ENCODE measurements around the gene BPIFB2.

The BPIFB2 gene

DNA sequence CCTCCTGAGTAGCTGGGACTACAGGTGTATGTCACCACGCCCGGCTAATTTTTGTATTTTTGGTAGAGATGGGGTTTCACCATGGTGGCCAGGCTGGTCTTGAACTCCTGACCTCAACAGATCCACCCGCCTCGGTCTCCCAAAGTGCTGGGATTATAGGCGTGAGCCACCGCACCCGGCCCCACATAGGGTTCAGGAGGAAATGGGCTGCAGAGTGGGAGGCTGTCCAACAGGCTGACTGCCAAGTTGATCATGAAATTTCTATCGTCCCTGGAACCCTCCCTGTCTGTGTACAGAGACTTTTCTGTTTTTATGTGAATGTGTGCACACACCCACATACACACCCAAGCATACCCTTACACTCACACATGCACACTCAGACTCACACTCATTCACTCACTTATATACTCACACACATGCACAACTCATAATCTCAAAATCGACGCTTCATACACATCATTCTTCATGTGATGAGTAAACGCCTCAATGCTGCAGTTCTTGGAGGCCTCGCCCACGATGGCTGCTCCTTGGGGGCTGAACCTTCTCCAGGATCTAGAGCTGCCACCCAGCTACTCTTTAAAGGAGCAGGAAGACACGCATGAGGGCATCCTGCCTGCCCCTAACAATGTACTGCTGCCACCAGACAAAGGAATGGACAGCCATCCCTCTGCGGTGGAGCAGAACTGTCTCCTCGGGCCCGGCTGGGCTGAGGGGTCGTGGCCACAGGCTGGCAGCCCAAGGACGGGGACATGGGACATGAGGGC, 38.8 kb upstream of the BPIFB2 start:
- TF ChIP-seq, protein P1, sequence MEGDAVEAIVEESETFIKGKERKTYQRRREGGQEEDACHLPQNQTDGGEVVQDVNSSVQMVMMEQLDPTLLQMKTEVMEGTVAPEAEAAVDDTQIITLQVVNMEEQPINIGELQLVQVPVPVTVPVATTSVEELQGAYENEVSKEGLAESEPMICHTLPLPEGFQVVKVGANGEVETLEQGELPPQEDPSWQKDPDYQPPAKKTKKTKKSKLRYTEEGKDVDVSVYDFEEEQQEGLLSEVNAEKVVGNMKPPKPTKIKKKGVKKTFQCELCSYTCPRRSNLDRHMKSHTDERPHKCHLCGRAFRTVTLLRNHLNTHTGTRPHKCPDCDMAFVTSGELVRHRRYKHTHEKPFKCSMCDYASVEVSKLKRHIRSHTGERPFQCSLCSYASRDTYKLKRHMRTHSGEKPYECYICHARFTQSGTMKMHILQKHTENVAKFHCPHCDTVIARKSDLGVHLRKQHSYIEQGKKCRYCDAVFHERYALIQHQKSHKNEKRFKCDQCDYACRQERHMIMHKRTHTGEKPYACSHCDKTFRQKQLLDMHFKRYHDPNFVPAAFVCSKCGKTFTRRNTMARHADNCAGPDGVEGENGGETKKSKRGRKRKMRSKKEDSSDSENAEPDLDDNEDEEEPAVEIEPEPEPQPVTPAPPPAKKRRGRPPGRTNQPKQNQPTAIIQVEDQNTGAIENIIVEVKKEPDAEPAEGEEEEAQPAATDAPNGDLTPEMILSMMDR (IDR thresholded peaks at IDR 0.05; ENCODE audit: low read depth, low read length), result no peak
- DNase-seq (ENCODE audit: extremely low read depth, low read depth), result no peak

DNA sequence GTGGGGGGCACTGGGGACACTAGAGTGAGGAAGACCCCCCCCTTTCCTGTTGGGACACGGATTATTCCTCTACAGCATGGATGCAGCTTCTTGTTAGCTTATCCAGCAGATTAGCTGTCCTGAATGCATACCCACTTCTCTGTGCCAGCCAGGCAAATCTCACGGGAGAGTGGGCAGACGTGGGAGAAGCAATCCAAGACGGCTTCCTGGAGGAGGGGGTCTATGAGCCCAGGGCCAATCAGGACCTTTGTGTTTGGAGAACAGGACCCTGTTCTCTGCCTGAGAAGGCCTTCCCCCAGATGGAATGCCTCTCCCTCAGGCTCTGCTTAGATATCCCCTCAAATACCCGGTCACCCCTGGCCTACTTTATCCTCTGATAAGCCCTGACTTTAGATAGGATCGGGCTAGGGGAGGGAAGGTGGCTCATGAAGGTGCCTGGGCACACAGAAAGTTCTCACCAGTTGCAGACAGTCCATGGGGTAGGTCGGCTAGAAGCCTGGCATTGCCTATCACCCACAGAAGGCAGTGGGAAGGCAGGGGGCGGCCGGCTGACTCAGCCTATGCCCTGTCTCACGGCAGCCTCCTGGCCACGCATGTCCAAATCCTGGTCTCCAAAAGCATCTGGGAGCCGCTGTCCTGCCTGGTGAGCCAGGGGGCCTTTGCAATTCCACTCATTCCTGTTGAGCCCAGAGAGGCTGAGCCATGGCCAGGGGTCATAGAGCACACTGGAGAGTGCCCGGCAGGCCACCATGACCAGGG, 38.0 kb upstream of the BPIFB2 start:
- TF ChIP-seq, protein P1 (IDR thresholded peaks at IDR 0.05; ENCODE audit: low read depth, low read length), result no peak
- no peak for DNase-seq (ENCODE audit: extremely low read depth, low read depth)

DNA sequence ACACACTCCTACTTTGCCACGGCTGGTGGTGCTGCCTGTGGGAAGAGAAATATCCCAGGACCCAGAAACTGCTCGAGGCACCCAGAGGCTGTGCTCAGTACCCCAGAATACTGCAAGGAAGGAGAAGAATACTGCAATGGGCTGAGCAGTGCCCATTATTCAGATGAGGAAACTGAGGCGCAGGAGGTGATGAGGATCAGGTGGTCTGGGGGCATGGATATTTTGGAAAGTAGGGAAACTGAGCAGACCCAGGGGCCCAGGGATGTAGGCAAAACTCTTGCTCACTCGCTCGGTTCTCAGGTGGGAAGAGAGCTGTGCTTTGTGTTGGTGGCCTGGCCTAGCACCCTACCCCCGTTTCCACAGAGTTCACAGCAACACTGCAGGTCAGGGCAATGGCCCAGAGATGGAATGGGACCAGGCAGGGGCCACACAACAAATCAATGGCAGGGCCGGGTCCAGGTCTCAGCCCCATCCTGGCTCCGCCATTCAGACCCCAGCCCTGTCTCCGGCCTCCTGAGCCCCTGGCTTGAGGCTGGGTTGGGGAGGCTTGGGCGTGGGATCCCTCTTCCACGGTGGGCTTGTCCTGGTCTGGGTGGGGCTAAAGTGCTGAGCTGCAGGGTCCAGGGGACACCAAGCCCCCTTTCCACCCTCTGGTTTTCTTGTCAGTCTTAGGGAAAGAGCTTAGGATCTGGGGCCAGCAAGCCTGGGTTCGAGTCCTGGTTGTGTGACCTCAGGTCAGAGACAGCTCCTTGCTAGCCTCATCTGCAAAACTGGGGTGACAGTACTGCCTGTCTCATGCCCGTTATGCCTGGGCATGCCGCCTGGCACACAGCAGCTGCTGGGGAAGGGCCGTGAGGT, 37.2 kb upstream of the BPIFB2 start:
- DNase-seq (ENCODE audit: extremely low read depth, low read depth), result no peak
- TF ChIP-seq, protein P1 (IDR thresholded peaks at IDR 0.05; ENCODE audit: low read depth, low read length), result no peak

DNA sequence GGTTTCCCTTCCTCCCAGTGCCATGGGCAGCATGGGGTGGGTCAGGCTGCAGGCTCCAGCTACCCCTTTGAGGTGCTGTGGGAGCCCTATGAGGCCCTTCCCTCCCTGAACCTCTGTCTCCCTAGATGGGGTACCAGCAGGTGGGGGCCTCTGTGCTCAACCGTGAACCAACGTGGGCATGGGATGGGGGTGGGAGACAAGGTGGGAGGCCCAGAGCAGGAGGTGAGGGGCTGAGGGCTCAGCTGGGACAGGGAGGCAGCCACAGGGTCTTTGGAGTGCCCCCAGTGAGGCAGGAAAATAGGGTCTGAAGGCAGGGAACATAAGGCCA, 36.6 kb upstream of the BPIFB2 start:
- TF ChIP-seq, protein P1 (IDR thresholded peaks at IDR 0.05; ENCODE audit: low read depth, low read length), result no peak
- no peak for DNase-seq (ENCODE audit: extremely low read depth, low read depth)

DNA sequence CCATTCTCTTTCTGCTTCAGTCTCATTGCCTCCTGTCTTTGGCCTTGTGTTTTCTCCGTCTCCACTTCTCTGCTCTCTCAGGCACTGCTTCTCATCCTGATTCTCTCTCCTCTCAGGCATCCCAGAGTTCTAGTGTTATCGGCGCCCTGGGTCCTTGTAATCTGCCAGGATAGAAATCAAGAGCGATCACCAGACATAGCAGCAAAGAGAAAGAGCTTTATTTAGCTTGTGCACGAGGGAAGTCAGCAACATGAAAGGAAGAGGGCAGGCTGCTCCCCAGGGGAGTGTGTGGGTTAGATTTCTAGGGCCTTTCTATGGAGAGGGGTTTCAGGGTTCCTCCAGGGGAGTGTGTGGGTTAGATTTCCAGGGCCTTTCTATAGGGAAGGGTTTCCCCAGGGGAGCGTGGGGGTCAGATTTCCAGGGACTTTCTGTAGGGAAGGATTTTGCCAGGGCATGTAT, 35.8 kb upstream of the BPIFB2 start:
- TF ChIP-seq, protein P1 (IDR thresholded peaks at IDR 0.05; ENCODE audit: low read depth, low read length), result no peak
- no peak for DNase-seq (ENCODE audit: extremely low read depth, low read depth)

DNA sequence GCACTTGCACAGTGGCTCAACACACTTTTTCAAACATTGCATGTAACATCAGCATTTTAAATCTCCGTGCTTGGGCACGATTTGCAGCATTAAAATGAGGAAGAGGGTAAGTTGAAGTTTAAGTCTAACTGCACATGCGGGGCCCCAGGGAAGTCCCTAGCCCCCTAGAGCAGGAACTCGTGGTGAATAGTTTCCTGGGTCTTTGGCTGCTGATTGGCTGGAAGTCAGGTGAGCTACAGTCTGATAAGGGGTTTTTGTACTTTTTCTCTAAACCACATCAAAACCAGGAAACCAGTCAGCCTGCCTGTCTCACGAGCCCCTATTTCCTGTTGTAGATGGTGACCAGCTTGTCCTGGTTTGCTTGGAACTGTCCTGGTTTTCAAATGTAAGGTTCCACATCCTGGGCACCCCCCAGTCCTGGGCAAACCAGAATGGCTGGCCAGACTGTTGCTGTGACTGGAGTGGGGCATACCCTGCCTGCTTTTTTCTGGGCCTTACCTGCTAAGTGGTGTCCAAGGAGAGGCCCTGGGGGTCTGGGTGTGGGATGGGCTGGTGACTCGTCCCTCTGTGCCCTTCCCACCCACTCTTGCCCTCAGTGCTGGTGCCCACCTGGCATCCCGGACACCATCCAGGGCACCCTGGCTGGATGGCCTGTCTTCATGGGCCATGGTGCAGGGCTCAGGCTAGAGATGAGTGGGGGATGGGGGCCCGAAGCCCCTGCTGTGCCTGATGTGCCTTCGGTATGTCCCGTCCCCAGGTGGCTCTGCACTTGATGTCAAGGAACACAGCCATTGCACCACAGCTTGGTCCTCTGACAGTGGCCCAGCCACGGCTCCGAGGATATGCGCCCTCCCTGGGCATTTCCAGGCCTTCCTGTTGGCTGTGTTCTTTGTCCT, 35.1 kb upstream of the BPIFB2 start:
- no peak for DNase-seq (ENCODE audit: extremely low read depth, low read depth)
- TF ChIP-seq, protein P1 (IDR thresholded peaks at IDR 0.05; ENCODE audit: low read depth, low read length), result no peak

All from AG09319 (cell line).